Panc1 (cell line): Measurements from ENCODE around the gene RMC1. TPM values are rescaled to one million over a fixed set of nuclear protein-coding genes. Genes with fewer than 3 reads are reported as not detected.

Experiments
- ATAC-seq: fragments of 200-7000 bp; cut with Tn5 transposase; 2 replicates; pipeline ENCODE4 v1.9.1; 2020; ENCODE audit warnings: mild to moderate bottlenecking, moderate library complexity
- BruUV-seq: library from RNA; stranded (reverse); fragments of 400-500 nt; replicated peaks from 2 replicates; lab custom pipeline; 2021; lab: Mats Ljungman, UMichigan
- CTCF ChIA-PET: fragments of 300-600 bp; sonication (Branson Sonifier 250); formaldehyde crosslinking; loops from one replicate; lab custom pipeline; 2022; ENCODE audit warnings: antibody characterized with exemption; lab: Charles Lee
- POLR2A ChIA-PET: fragments of 300-600 bp; sonication (Branson Sonifier 250); formaldehyde crosslinking; loops from one replicate; lab custom pipeline; 2022; ENCODE audit warnings: antibody characterized with exemption; lab: Charles Lee
- DNase-seq: peaks from one replicate; pipeline ENCODE4 v3.0.0-alpha.2; 2010; ENCODE audit warnings: low read depth, low spot score
- H3K27ac ChIP-seq: 2 replicates; pipeline ENCODE4 v1.5.1; 2011; ENCODE audit warnings: mild to moderate bottlenecking, low read length, inconsistent platforms
- H3K27me3 ChIP-seq: fragments of 200-500 bp; sonication (Bioruptor generic); 2 replicates; pipeline ENCODE4 v1.6.0; 2014; ENCODE audit warnings: low read length, inconsistent platforms; ENCODE audit not compliant: control insufficient read depth, insufficient read depth
- H3K36me3 ChIP-seq: fragments of 200-500 bp; sonication (Bioruptor generic); 2 replicates; pipeline ENCODE4 v1.5.1; 2014; ENCODE audit warnings: inconsistent platforms, mild to moderate bottlenecking, low read length, moderate library complexity; ENCODE audit not compliant: control insufficient read depth, insufficient read depth
- H3K4me1 ChIP-seq: 2 replicates; pipeline ENCODE4 v1.5.1; 2011; ENCODE audit warnings: inconsistent platforms, mild to moderate bottlenecking, low read length, moderate library complexity; ENCODE audit not compliant: control insufficient read depth, insufficient read depth
- H3K4me3 ChIP-seq, 2 experiments: 2 replicates each; pipeline ENCODE4 v1.5.1; 2011 to 2012; ENCODE audit warnings: low read depth in 2 of 2, low read length in 2 of 2, mild to moderate bottlenecking in 2 of 2, inconsistent platforms in 1 of 2, moderate library complexity in 1 of 2
- H3K9me3 ChIP-seq: fragments of 200-500 bp; sonication (Bioruptor generic); 2 replicates; pipeline ENCODE4 v1.5.1; 2014; ENCODE audit warnings: low read depth, mild to moderate bottlenecking, inconsistent platforms, low read length, moderate library complexity; ENCODE audit not compliant: control insufficient read depth, insufficient read depth
- POLR2AphosphoS5 ChIP-seq: IDR thresholded peaks from 2 replicates; pipeline ENCODE4 v1.6.1; 2012; ENCODE audit warnings: mild to moderate bottlenecking, low read depth, low read length, moderate library complexity
- SIN3A ChIP-seq: IDR thresholded peaks from 2 replicates; pipeline ENCODE4 v1.6.1; 2012; ENCODE audit warnings: low read depth, mild to moderate bottlenecking, low read length, moderate library complexity, borderline replicate concordance; ENCODE audit not compliant: insufficient read depth
- TCF7L2 ChIP-seq: IDR thresholded peaks from 2 replicates; pipeline ENCODE4 v1.6.1; 2011; ENCODE audit warnings: mild to moderate bottlenecking, low read depth, low read length, inconsistent platforms
- in situ Hi-C: cut with HindIII; loops from 2 replicates; pipeline ENCODE4 v1.10.0; 2016; ENCODE audit warnings: low sequenced_read_pairs, low pct_unique_long_range_greater_than_20kb
- intact Hi-C: fragments of 100-400 bp; cut with micrococcal nuclease; formaldehyde crosslinking; loops from one replicate; pipeline ENCODE4 v1.10.0; 2022; ENCODE audit not compliant: unreplicated experiment
- total RNA-seq: library from RNA; stranded (reverse); gene quantifications from one replicate; pipeline ENCODE4 v1.2.1, GENCODE V29; 2021; ENCODE audit not compliant: unreplicated experiment
- TF ChIP-seq, protein P1 (sequence below), 2 experiments: IDR thresholded peaks; 2 replicates each; pipeline ENCODE4 v1.6.1; 2011 to 2012; ENCODE audit warnings: low read depth in 2 of 2, control low read depth in 1 of 2, low read length in 1 of 2, mild to moderate bottlenecking in 1 of 2, moderate library complexity in 1 of 2; ENCODE audit not compliant: insufficient read depth in 1 of 2
- TF ChIP-seq, protein P2 (sequence below): fragments of 450-650 bp; IDR thresholded peaks from 2 replicates; pipeline ENCODE4 v1.5.1; 2017; ENCODE audit warnings: mild to moderate bottlenecking

The RMC1 gene
- total RNA-seq, 1 experiment from 2014 or later: 57.4 TPM

DNA sequence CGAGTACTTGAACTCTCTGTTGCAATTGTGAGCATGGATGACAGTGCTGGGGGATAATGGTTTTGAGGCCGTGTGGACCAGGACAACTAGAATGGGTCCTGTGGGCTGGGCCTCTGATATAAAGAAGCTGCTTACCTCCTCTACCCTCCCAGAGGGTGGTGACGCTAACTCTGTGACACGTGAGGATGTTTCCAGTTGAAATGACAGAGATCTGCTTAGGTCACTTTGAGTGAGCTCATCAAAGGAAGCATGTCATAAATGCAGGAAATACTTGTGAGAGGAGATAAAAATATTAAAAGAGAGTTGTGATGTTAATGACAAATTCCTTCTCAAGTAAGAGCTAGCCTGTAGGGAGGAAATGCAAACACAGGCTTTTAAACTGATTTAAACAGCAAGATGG, 16.4 kb downstream of the RMC1 start:
- DNase-seq (no peak), ATAC-seq (no peak)
- POLR2A ChIA-PET: interaction anchor here (0.6 kb wide), 1 partner anchor 1528 kb away, joined by 3 read pairs; no protein-coding TSS in a partner anchor
- Histone ChIP-seq H3K36me3 (peaks cover 18% of the 10 kb centered on the region; the same call in 1 of the 2 replicates), H3K4me1 (no peaks in the 10 kb centered on the region), H3K27ac (no peak overlapping the region), H3K4me3 (no peak overlapping the region), H3K9me3 (no peaks in the 10 kb centered on the region), H3K27me3 (no peaks in the 10 kb centered on the region)
- BruUV-seq: no TSS peak
- intact Hi-C loops (loop anchor here (10.0 kb wide), 1 partner anchor 185 kb away; no protein-coding TSS in a partner anchor), in situ Hi-C loops (no loop called here)
- CTCF ChIA-PET: no interaction called here
- TF ChIP-seq, protein P1, sequence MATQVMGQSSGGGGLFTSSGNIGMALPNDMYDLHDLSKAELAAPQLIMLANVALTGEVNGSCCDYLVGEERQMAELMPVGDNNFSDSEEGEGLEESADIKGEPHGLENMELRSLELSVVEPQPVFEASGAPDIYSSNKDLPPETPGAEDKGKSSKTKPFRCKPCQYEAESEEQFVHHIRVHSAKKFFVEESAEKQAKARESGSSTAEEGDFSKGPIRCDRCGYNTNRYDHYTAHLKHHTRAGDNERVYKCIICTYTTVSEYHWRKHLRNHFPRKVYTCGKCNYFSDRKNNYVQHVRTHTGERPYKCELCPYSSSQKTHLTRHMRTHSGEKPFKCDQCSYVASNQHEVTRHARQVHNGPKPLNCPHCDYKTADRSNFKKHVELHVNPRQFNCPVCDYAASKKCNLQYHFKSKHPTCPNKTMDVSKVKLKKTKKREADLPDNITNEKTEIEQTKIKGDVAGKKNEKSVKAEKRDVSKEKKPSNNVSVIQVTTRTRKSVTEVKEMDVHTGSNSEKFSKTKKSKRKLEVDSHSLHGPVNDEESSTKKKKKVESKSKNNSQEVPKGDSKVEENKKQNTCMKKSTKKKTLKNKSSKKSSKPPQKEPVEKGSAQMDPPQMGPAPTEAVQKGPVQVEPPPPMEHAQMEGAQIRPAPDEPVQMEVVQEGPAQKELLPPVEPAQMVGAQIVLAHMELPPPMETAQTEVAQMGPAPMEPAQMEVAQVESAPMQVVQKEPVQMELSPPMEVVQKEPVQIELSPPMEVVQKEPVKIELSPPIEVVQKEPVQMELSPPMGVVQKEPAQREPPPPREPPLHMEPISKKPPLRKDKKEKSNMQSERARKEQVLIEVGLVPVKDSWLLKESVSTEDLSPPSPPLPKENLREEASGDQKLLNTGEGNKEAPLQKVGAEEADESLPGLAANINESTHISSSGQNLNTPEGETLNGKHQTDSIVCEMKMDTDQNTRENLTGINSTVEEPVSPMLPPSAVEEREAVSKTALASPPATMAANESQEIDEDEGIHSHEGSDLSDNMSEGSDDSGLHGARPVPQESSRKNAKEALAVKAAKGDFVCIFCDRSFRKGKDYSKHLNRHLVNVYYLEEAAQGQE (IDR thresholded peaks at IDR 0.05; ENCODE audit: insufficient read depth in 1 of 2, low read depth in 2 of 2, low read length in 1 of 2): no peak
- TF ChIP-seq SIN3A (no peak), POLR2AphosphoS5 (no peak), TCF7L2 (no peak)
- TF ChIP-seq, protein P2, sequence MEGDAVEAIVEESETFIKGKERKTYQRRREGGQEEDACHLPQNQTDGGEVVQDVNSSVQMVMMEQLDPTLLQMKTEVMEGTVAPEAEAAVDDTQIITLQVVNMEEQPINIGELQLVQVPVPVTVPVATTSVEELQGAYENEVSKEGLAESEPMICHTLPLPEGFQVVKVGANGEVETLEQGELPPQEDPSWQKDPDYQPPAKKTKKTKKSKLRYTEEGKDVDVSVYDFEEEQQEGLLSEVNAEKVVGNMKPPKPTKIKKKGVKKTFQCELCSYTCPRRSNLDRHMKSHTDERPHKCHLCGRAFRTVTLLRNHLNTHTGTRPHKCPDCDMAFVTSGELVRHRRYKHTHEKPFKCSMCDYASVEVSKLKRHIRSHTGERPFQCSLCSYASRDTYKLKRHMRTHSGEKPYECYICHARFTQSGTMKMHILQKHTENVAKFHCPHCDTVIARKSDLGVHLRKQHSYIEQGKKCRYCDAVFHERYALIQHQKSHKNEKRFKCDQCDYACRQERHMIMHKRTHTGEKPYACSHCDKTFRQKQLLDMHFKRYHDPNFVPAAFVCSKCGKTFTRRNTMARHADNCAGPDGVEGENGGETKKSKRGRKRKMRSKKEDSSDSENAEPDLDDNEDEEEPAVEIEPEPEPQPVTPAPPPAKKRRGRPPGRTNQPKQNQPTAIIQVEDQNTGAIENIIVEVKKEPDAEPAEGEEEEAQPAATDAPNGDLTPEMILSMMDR: no peak

DNA sequence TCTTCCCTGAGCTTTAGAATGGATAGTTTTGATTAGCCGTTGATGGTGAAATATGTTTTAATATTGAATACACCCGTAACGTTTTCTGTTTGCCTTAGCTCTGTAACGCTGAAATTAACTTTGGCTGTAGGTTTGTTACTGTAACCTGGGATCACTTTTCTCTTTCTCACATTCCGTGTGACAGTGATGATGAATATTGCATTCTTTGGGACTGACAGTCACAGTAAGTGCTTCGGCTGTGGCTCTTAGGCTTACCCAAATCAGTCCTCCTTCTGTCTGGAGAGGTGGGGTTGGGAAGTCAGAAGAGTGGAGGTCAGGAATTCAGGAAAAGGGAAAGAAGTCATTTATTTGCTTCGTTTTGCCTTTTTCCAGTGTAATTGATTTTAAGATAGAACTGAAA, 18.0 kb downstream of the RMC1 start:
- Histone ChIP-seq H3K4me3 (no peak overlapping the region), H3K9me3 (no peaks in the 10 kb centered on the region), H3K4me1 (no peaks in the 10 kb centered on the region), H3K36me3 (peaks cover 16% of the 10 kb centered on the region; the same call in 1 of the 2 replicates), H3K27ac (no peak overlapping the region), H3K27me3 (no peaks in the 10 kb centered on the region)
- TF ChIP-seq TCF7L2: no peak
- ATAC-seq: no peak
- DNase-seq: no peak
- intact Hi-C loops: no loop called here
- in situ Hi-C loops: no loop called here
- ChIA-PET POLR2A (no interaction called here), CTCF (no interaction called here)
- BruUV-seq: no TSS peak

DNA sequence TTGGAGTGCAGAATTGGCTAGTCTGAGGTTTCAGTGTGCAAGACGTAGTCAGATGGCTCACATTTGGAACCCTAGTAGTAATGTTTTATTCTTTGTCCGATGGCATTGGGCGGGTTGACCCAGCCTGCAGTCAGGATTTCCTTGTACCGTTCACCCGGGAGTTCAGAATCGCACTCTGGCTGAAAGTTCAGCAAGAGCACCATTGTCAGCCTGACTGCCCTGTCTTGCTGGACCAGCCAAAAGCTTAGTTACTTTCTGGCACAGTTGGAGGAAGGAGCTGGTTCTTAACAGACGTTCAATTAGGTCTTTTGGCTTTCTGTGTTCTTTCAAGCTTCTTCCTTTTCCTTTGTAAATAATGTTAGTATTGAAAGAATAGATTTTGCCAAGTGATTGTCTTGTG, 18.6 kb downstream of the RMC1 start:
- no TSS peak for BruUV-seq
- ChIA-PET POLR2A (no interaction called here), CTCF (no interaction called here)
- no peak for TF ChIP-seq SIN3A
- TF ChIP-seq, protein P1 (IDR thresholded peaks at IDR 0.05; ENCODE audit: insufficient read depth in 1 of 2, low read depth in 2 of 2, low read length in 1 of 2): no peak
- no peaks in the 10 kb centered on the region for H3K9me3 ChIP-seq
- intact Hi-C loops (no loop called here), in situ Hi-C loops (no loop called here)
- H3K4me1 ChIP-seq: no peaks in the 10 kb centered on the region
- peaks cover 17% of the 10 kb centered on the region; the same call in 1 of the 2 replicates for H3K36me3 ChIP-seq
- DNase-seq (no peak), ATAC-seq (no peak)
- H3K27me3 ChIP-seq: no peaks in the 10 kb centered on the region
- no peak overlapping the region for H3K4me3 ChIP-seq
- no peak overlapping the region for H3K27ac ChIP-seq
